Measurements from ENCODE around the gene CTNNB1. TPM values are rescaled to one million over a fixed set of nuclear protein-coding genes. Genes with fewer than 3 reads are reported as not detected.

CTNNB1 gene
- total and polyA plus RNA-seq, 8 donors: 65.7 to 658 (median 203) TPM

GRCh38 chr3:41184394-41184793 lies 14.9 kb upstream of the CTNNB1 start:
- Histone ChIP-seq H3K4me3 (no peak overlapping the region), H3K36me3 (no peaks in the 10 kb centered on the region), H3K27me3 (no peaks in the 10 kb centered on the region), H3K4me1 (no peaks in the 10 kb centered on the region), H3K27ac (no peak overlapping the region), H3K9me3 (no peaks in the 10 kb centered on the region)
- intact Hi-C loops (cut with DNase I; ENCODE audit: low total_unique reads): no loop called here
- no peak for TF ChIP-seq POLR2A (IDR thresholded peaks at IDR 0.05)
- TF ChIP-seq CTCF (IDR thresholded peaks at IDR 0.05): no peak
- no peak for TF ChIP-seq POLR2AphosphoS5 (IDR thresholded peaks at IDR 0.05)
- no peak for TF ChIP-seq EP300 (IDR thresholded peaks at IDR 0.05)
- 57 to 80% (median 60%) methylated on average over 1 of the region's 1 CpG for WGBS, 5 donors
- DNase-seq: no peak

- TF ChIP-seq POLR2A (IDR thresholded peaks at IDR 0.05): no peak
- no peak for TF ChIP-seq EP300 (IDR thresholded peaks at IDR 0.05)
- TF ChIP-seq POLR2AphosphoS5 (IDR thresholded peaks at IDR 0.05): no peak
- TF ChIP-seq CTCF (IDR thresholded peaks at IDR 0.05): no peak
- no peaks in the 10 kb centered on the region for H3K4me1 ChIP-seq
- intact Hi-C loops (cut with DNase I; ENCODE audit: low total_unique reads): no loop called here
- H3K4me3 ChIP-seq: no peak overlapping the region
- 75 to 98% (median 95%) methylated on average over 1 of the region's 1 CpG for WGBS, 5 donors
- H3K27ac ChIP-seq: no peak overlapping the region
- no peaks in the 10 kb centered on the region for H3K9me3 ChIP-seq
- H3K36me3 ChIP-seq: no peaks in the 10 kb centered on the region
- H3K27me3 ChIP-seq: no peaks in the 10 kb centered on the region
- DNase-seq: no peak
Observed at GRCh38 chr3:41186297-41186696, 13.0 kb upstream of the CTNNB1 start.

GRCh38 chr3:41188306-41188705 lies 11.0 kb upstream of the CTNNB1 start:
- Histone ChIP-seq H3K4me3 (no peak overlapping the region), H3K27me3 (no peaks in the 10 kb centered on the region), H3K9me3 (no peaks in the 10 kb centered on the region), H3K36me3 (no peaks in the 10 kb centered on the region), H3K4me1 (no peaks in the 10 kb centered on the region), H3K27ac (no peak overlapping the region)
- no peak for DNase-seq
- intact Hi-C loops (cut with DNase I; ENCODE audit: low total_unique reads): no loop called here
- TF ChIP-seq EP300 (IDR thresholded peaks at IDR 0.05): no peak
- TF ChIP-seq POLR2AphosphoS5 (IDR thresholded peaks at IDR 0.05): no peak
- TF ChIP-seq CTCF (IDR thresholded peaks at IDR 0.05): no peak
- no peak for TF ChIP-seq POLR2A (IDR thresholded peaks at IDR 0.05)
- WGBS, 5 donors: 71 to 85% (median 79%) methylated on average over 3 of the region's 3 CpGs

- DNase-seq: no peak
- Histone ChIP-seq H3K36me3 (no peaks in the 10 kb centered on the region), H3K27me3 (no peaks in the 10 kb centered on the region), H3K4me1 (no peaks in the 10 kb centered on the region), H3K27ac (no peak overlapping the region), H3K9me3 (no peaks in the 10 kb centered on the region), H3K4me3 (no peak overlapping the region)
- 83 to 100% (median 89%) methylated on average over 1 of the region's 1 CpG for WGBS, 5 donors
- intact Hi-C loops (cut with DNase I; ENCODE audit: low total_unique reads): no loop called here
- TF ChIP-seq EP300 (IDR thresholded peaks at IDR 0.05) (no peak), CTCF (IDR thresholded peaks at IDR 0.05) (no peak), POLR2A (IDR thresholded peaks at IDR 0.05) (no peak), POLR2AphosphoS5 (IDR thresholded peaks at IDR 0.05) (no peak)
Observed at GRCh38 chr3:41190509-41191284, 8.6 kb upstream of the CTNNB1 start.
